ENCODE results near the gene C2orf78.

The C2orf78 gene

GRCh38 chr2:73839653-73840411 lies 55.8 kb downstream of the C2orf78 start:
- DNase-seq (ENCODE audit: low read depth), result no peak

- DNase-seq (ENCODE audit: low read depth), result no peak
Measured at GRCh38 chr2:73841912-73842738, 58.1 kb downstream of the C2orf78 start.

GRCh38 chr2:73842739-73843019 lies 58.7 kb downstream of the C2orf78 start:
- DNase-seq (ENCODE audit: low read depth), result no peak

GRCh38 chr2:73844087-73844486 lies 60.1 kb downstream of the C2orf78 start:
- no peak for DNase-seq (ENCODE audit: low read depth)

- DNase-seq (ENCODE audit: low read depth), result no peak
Measured at GRCh38 chr2:73850009-73850408, 66.0 kb downstream of the C2orf78 start.

- no peak for DNase-seq (ENCODE audit: low read depth)
Measured at GRCh38 chr2:73851274-73851673, 67.3 kb downstream of the C2orf78 start.

- DNase-seq (ENCODE audit: low read depth), result peak; percentile 20
Measured at GRCh38 chr2:73852020-73852419, 68.0 kb downstream of the C2orf78 start.

- DNase-seq (ENCODE audit: low read depth), result no peak
Measured at GRCh38 chr2:73855526-73855925, 71.5 kb downstream of the C2orf78 start.

- no peak for DNase-seq (ENCODE audit: low read depth)
Measured at GRCh38 chr2:73856214-73856613, 72.2 kb downstream of the C2orf78 start.

- peak; percentile 58 for DNase-seq (ENCODE audit: low read depth)
Measured at GRCh38 chr2:73859721-73860586, 76.0 kb downstream of the C2orf78 start.

- no peak for DNase-seq (ENCODE audit: low read depth)
Measured at GRCh38 chr2:73862987-73863386, 79.0 kb downstream of the C2orf78 start.

Data from fibroblast of the conjunctiva (primary cell).